HG02852 (cell line): ENCODE data around the gene RIOX2.

Experiments used
- ATAC-seq: cut with Tn5 transposase; IDR thresholded peaks from one replicate; pipeline ENCODE4 v1.9.1; 2021; ENCODE audit warnings: mild to moderate bottlenecking, moderate library complexity; ENCODE audit not compliant: unreplicated experiment

The RIOX2 gene

GRCh38 chr3:97956051-97956450 is 16.2 kb downstream of the RIOX2 start:
- no peak for ATAC-seq

GRCh38 chr3:97954228-97954827 is 17.9 kb downstream of the RIOX2 start:
- ATAC-seq: peak; percentile 78

- no peak for ATAC-seq
Observed at GRCh38 chr3:97952872-97953271, 19.4 kb downstream of the RIOX2 start.

GRCh38 chr3:97952280-97952679 is 20.0 kb downstream of the RIOX2 start:
- ATAC-seq: no peak

GRCh38 chr3:97950360-97950759 is 21.9 kb downstream of the RIOX2 start:
- no peak for ATAC-seq

- ATAC-seq: no peak
Observed at GRCh38 chr3:97949743-97950142, 22.5 kb downstream of the RIOX2 start.

- no peak for ATAC-seq
Observed at GRCh38 chr3:97949110-97949485, 23.1 kb downstream of the RIOX2 start.

- ATAC-seq: no peak
Observed at GRCh38 chr3:97948351-97949109, 23.7 kb downstream of the RIOX2 start.

- ATAC-seq: no peak
Observed at GRCh38 chr3:97942801-97943546, 29.3 kb downstream of the RIOX2 start.

GRCh38 chr3:97940034-97940433 is 32.2 kb downstream of the RIOX2 start:
- ATAC-seq: no peak

- ATAC-seq: no peak
Observed at GRCh38 chr3:97939401-97939800, 32.8 kb downstream of the RIOX2 start.

GRCh38 chr3:97938444-97938843 is 33.8 kb downstream of the RIOX2 start:
- ATAC-seq: no peak

- no peak for ATAC-seq
Observed at GRCh38 chr3:97937205-97937604, 35.0 kb downstream of the RIOX2 start.

GRCh38 chr3:97935842-97936241 is 36.4 kb downstream of the RIOX2 start:
- ATAC-seq: no peak

- ATAC-seq: no peak
Observed at GRCh38 chr3:97934980-97935695, 37.1 kb downstream of the RIOX2 start.

- ATAC-seq: no peak
Observed at GRCh38 chr3:97932387-97932801, 39.8 kb downstream of the RIOX2 start.

- ATAC-seq: no peak
Observed at GRCh38 chr3:97931218-97931617, 41.0 kb downstream of the RIOX2 start.

- no peak for ATAC-seq
Observed at GRCh38 chr3:97930018-97930417, 42.2 kb downstream of the RIOX2 start.

- ATAC-seq: no peak
Observed at GRCh38 chr3:97928986-97929385, 43.2 kb downstream of the RIOX2 start.

- no peak for ATAC-seq
Observed at GRCh38 chr3:97927704-97928103, 44.5 kb downstream of the RIOX2 start.

- ATAC-seq: no peak
Observed at GRCh38 chr3:97917813-97918536, 54.3 kb downstream of the RIOX2 start.
